ENCODE measurements around the gene NME8.

Gene NME8

GRCh38 chr7:37933018-37933566 lies 84.7 kb downstream of the NME8 start:
- no peak for DNase-seq (ENCODE audit: low read depth)

- no peak for DNase-seq (ENCODE audit: low read depth)
Measured at GRCh38 chr7:37942934-37943610, 94.7 kb downstream of the NME8 start.

- DNase-seq (ENCODE audit: low read depth) = no peak
Measured at GRCh38 chr7:37943905-37944736, 95.7 kb downstream of the NME8 start.

GRCh38 chr7:37944737-37945054 lies 96.3 kb downstream of the NME8 start:
- no peak for DNase-seq (ENCODE audit: low read depth)

GRCh38 chr7:37945336-37945735 lies 96.9 kb downstream of the NME8 start:
- no peak for DNase-seq (ENCODE audit: low read depth)

GRCh38 chr7:37947138-37947940 lies 98.9 kb downstream of the NME8 start:
- no peak for DNase-seq (ENCODE audit: low read depth)

- no peak for DNase-seq (ENCODE audit: low read depth)
Measured at GRCh38 chr7:37947941-37948210, 99.5 kb downstream of the NME8 start.
